ENCODE measurements around the gene RDH11.

RDH11 gene

GRCh38 chr14:67645414-67645813, 50.1 kb downstream of the RDH11 start:
- Mint-ChIP-seq H3K27ac (peak overlapping the region; percentile 44), H3K36me3 (peaks cover 81% of the 10 kb centered on the region), H3K4me3 (no peak overlapping the region)

GRCh38 chr14:67644428-67644827, 51.1 kb downstream of the RDH11 start:
- Mint-ChIP-seq H3K4me3 (no peak overlapping the region), H3K4me1 (peaks cover 15% of the 10 kb centered on the region), H3K27ac (peak overlapping the region; percentile 44), H3K36me3 (peaks cover 74% of the 10 kb centered on the region), H3K9me3 (no peaks in the 10 kb centered on the region)
- DNase-seq (ENCODE audit: low spot score in 2 of 2) (no peak), ATAC-seq (no peak)

More at GRCh38 chr14:67645414-67645813, 50.1 kb downstream of the RDH11 start:
- DNase-seq (ENCODE audit: low spot score in 2 of 2) (no peak), ATAC-seq (no peak)
- H3K4me1 Mint-ChIP-seq = peaks cover 15% of the 10 kb centered on the region
- H3K9me3 Mint-ChIP-seq = no peaks in the 10 kb centered on the region

- no peak for ATAC-seq
- H3K4me1 Mint-ChIP-seq = peaks cover 15% of the 10 kb centered on the region
- H3K36me3 Mint-ChIP-seq = peaks cover 68% of the 10 kb centered on the region
- H3K27ac Mint-ChIP-seq = peak overlapping the region; percentile 44
- no peak overlapping the region for H3K4me3 Mint-ChIP-seq
- no peak for DNase-seq (ENCODE audit: low spot score in 2 of 2)
- H3K9me3 Mint-ChIP-seq = no peaks in the 10 kb centered on the region
Measured at GRCh38 chr14:67643713-67644112, 51.9 kb downstream of the RDH11 start.

- Mint-ChIP-seq H3K9me3 (no peaks in the 10 kb centered on the region), H3K36me3 (peaks cover 57% of the 10 kb centered on the region), H3K4me3 (peak overlapping the region; percentile 46), H3K4me1 (peaks cover 15% of the 10 kb centered on the region), H3K27ac (peak overlapping the region; percentile 87)
- DNase-seq (ENCODE audit: low spot score in 2 of 2) (peak in 1 of 2 donors; percentile 55), ATAC-seq (peak; percentile 95)
Measured at GRCh38 chr14:67641902-67642749, 53.4 kb downstream of the RDH11 start.

GRCh38 chr14:67641480-67641879, 54.1 kb downstream of the RDH11 start:
- ATAC-seq = no peak
- Mint-ChIP-seq H3K9me3 (no peaks in the 10 kb centered on the region), H3K4me3 (no peak overlapping the region), H3K27ac (no peak overlapping the region), H3K36me3 (peaks cover 51% of the 10 kb centered on the region), H3K4me1 (peaks cover 15% of the 10 kb centered on the region)
- no peak for DNase-seq (ENCODE audit: low spot score in 2 of 2)

- Mint-ChIP-seq H3K9me3 (no peaks in the 10 kb centered on the region), H3K36me3 (peaks cover 23% of the 10 kb centered on the region), H3K4me3 (no peak overlapping the region), H3K4me1 (peaks cover 15% of the 10 kb centered on the region), H3K27ac (no peak overlapping the region)
- ATAC-seq (no peak), DNase-seq (ENCODE audit: low spot score in 2 of 2) (no peak)
Measured at GRCh38 chr14:67638642-67639041, 56.9 kb downstream of the RDH11 start.

GRCh38 chr14:67636361-67636919, 59.1 kb downstream of the RDH11 start:
- H3K36me3 Mint-ChIP-seq = peaks cover 7% of the 10 kb centered on the region
- DNase-seq (ENCODE audit: low spot score in 2 of 2) = no peak
- no peak overlapping the region for H3K4me3 Mint-ChIP-seq
- H3K27ac Mint-ChIP-seq = peak overlapping the region; percentile 79
- peak; percentile 93 for ATAC-seq
- no peaks in the 10 kb centered on the region for H3K9me3 Mint-ChIP-seq
- H3K4me1 Mint-ChIP-seq = no peaks in the 10 kb centered on the region

- no peak overlapping the region for H3K27ac Mint-ChIP-seq
- H3K9me3 Mint-ChIP-seq = no peaks in the 10 kb centered on the region
- ATAC-seq (no peak), DNase-seq (ENCODE audit: low spot score in 2 of 2) (no peak)
- H3K4me3 Mint-ChIP-seq = no peak overlapping the region
- no peaks in the 10 kb centered on the region for H3K4me1 Mint-ChIP-seq
- H3K36me3 Mint-ChIP-seq = peaks cover 5% of the 10 kb centered on the region
Measured at GRCh38 chr14:67633451-67634147, 62.0 kb downstream of the RDH11 start.

- ATAC-seq (no peak), DNase-seq (ENCODE audit: low spot score in 2 of 2) (no peak)
- H3K4me1 Mint-ChIP-seq = no peaks in the 10 kb centered on the region
- H3K4me3 Mint-ChIP-seq = no peak overlapping the region
- peaks cover 5% of the 10 kb centered on the region for H3K36me3 Mint-ChIP-seq
- H3K9me3 Mint-ChIP-seq = no peaks in the 10 kb centered on the region
- H3K27ac Mint-ChIP-seq = no peak overlapping the region
Measured at GRCh38 chr14:67630938-67631337, 64.6 kb downstream of the RDH11 start.

GRCh38 chr14:67630186-67630585, 65.4 kb downstream of the RDH11 start:
- ATAC-seq (no peak), DNase-seq (ENCODE audit: low spot score in 2 of 2) (no peak)
- Mint-ChIP-seq H3K27ac (no peak overlapping the region), H3K4me1 (no peaks in the 10 kb centered on the region), H3K9me3 (no peaks in the 10 kb centered on the region), H3K36me3 (peaks cover 5% of the 10 kb centered on the region), H3K4me3 (no peak overlapping the region)

- DNase-seq (ENCODE audit: low spot score in 2 of 2) = no peak
- Mint-ChIP-seq H3K27ac (no peak overlapping the region), H3K4me3 (no peak overlapping the region), H3K9me3 (no peaks in the 10 kb centered on the region), H3K4me1 (no peaks in the 10 kb centered on the region), H3K36me3 (peaks cover 5% of the 10 kb centered on the region)
- no peak for ATAC-seq
Measured at GRCh38 chr14:67627519-67627918, 68.0 kb downstream of the RDH11 start.

Data from stimulated activated effector memory CD8-positive, alpha-beta T cell treated with anti-CD3 and anti-CD28 coated beads, Interleukin-12 subunit alpha, Interleukin-12 subunit beta, amount 100 ng/mL, for 72 hours (primary cell).